ENCODE data around the gene CCDC106.

CCDC106 gene

GRCh38 chr19:55668603-55669348, 20.8 kb downstream of the CCDC106 start:
- no peak for DNase-seq (ENCODE audit: low read depth, low spot score)

GRCh38 chr19:55669418-55670279, 21.6 kb downstream of the CCDC106 start:
- no peak for DNase-seq (ENCODE audit: low read depth, low spot score)

DNA sequence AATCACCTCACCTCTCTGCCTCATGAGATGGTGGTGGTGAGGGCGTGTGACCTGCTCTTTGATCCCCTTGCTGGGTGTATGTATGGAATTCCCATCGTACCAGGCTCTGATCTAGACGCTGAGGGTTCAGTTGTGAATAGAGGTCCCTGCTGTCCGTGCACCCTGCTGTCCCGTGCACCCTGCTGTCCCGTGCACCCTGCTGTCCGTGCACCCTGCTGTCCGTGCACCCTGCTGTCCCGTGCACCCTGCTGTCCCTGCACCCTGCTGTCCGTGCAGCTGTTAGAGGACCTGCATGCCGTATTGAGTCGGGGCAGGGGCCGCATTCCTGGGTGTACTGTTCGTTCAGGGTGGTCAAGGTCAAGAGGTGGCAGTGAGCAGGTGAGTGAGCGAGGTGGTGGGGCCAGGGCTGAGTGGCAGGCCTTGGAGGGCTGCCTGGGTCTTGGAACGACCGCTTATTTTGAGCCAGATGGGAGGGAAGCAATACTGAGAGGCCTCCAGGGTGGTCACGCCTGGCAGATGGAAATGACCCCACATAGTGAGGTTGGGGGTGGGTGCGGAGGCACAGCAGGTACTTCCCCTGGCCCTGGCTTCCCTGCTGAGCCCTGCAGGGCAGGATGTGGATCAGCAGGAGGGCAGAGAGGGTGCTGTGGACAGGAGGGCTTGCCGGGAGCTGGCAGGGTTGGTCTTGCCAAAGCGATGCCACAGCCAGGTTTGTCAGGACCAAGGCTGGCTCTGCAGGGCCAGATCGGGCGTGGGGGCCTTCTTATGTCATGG, 22.5 kb downstream of the CCDC106 start:
- no peak for DNase-seq (ENCODE audit: low read depth, low spot score)

GRCh38 chr19:55671054-55671378, 23.0 kb downstream of the CCDC106 start:
- DNase-seq (ENCODE audit: low read depth, low spot score) = no peak

GRCh38 chr19:55672418-55672817, 24.4 kb downstream of the CCDC106 start:
- DNase-seq (ENCODE audit: low read depth, low spot score) = no peak

DNA sequence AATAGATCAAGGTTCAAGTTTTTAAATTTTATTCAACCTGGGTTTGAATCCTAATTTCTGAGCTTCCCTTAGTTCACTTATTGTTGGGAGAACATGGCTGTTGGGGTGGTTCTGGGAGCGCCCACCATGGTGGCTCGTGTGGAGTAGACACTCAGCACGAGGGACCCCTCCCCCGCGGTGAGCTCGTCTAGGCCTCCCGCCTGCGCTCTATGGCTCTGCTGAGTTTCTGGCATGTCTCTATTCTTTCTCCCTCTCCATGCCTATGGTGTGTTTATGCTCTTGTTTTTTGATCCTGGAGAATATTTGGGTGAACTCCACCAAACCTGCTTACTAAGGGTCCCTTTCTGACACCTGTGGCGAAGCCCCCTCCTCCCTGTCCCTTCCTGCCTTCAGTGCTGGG, 25.5 kb downstream of the CCDC106 start:
- no peak for DNase-seq (ENCODE audit: low read depth, low spot score)

GRCh38 chr19:55673889-55674288, 25.9 kb downstream of the CCDC106 start:
- no peak for DNase-seq (ENCODE audit: low read depth, low spot score)

- DNase-seq (ENCODE audit: low read depth, low spot score) = no peak
Observed at GRCh38 chr19:55674459-55674840, 26.4 kb downstream of the CCDC106 start.

DNA sequence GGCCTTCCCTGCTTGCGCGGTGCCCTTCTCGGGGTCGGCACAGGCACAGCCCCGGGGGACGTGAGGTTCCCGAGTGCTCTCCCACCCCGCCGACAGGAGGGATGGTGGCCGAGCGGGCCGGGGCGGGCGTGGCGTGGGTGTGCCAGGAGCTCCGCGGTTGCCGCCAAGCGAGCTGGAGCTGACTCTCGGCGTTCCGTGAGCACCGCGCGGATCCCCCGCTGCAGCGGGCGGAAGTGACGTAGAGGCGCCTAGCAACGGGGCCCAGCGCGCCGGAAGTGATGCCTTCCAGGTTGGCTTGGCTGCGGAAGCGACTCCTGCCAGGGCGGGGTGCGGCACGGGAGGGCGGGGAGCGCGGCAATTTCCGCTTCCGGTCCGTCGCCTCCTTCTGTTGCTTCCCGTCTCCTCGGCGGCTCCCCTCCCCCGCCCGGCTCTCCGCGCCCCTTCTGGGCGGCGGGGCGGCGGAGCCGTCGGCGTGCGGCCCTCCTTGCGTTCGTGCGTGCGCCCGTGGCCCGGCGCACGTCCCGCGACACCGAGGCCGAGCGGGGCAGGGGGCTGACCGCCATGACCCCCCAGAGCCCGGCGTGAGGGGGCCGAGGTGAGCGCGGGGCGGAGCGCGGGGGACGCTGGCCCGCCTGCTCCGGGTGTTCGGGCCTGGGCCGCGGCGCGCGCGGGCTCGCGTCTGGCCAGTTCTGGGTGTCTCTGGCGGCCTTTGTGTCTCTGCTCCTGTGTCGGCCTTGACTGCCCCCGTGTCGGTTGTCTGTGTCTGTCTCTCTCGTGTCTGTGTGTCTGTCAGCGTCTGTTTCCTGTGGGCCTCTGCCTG, 27.0 kb downstream of the CCDC106 start, which contains the start of gene EPN1:
Gene EPN1, plus strand, starts transcription at position 386 of the 820 bp plus-strand sequence. CDS start 3,402 bp downstream, outside the sequence.
- peak; percentile 82 for DNase-seq (ENCODE audit: low read depth, low spot score)

- no peak for DNase-seq (ENCODE audit: low read depth, low spot score)
Observed at GRCh38 chr19:55675661-55676354, 27.8 kb downstream of the CCDC106 start.

GRCh38 chr19:55676383-55676782, 28.4 kb downstream of the CCDC106 start:
- no peak for DNase-seq (ENCODE audit: low read depth, low spot score)

DNA sequence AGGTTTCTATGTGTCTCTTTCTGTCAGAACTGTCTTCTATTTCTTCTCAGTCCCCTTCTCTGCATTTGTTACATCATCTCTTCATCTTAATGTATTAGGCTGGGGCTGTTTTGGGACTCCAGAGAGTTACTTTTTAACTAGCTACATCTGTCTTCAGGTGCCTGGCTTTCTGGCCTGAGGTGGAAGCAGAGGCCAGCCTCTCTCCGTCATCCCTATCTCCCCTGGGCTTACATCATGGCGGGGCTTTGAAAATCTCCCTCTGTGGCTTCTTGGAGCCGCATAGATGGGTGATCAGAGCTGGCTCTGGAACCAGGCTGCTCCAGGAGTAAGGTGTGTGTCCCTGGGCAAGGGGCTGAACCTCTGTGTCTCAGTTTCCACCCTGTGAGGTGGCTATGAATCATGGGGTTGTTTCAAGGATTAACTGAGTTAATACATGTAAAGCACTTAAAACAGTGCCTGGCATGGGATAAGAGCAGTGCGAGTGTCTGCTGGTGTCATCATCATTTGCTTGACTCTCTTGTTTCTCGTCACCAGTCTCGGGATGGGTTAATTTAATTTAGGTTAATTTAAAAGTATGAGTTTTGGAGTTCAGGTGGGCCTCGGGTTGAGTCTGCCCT, 29.0 kb downstream of the CCDC106 start:
- no peak for DNase-seq (ENCODE audit: low read depth, low spot score)

DNA sequence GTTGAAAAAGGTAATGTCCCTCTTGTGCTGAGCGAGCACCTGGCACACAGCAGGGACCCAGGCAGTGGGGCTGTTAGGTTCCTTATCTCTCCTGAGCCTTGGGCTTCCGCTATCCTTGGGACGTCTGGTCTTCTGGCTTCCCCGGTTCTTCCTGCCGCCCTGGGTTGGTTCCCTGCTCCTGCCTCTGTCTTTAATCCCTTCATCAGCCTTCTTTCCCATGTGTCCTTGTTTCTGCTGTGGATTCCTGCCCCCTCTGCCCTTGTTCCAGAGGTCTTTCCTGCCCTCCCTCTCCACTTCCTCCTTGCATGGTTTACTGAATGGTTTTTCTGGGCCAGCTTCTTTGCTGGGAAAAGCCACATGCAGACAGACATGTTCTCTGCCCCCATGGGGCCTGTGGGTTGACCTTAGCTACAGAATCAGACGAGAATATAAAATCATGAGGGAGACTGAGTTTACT, 29.6 kb downstream of the CCDC106 start:
- no peak for DNase-seq (ENCODE audit: low read depth, low spot score)

GRCh38 chr19:55678121-55678671, 30.2 kb downstream of the CCDC106 start:
- DNase-seq (ENCODE audit: low read depth, low spot score) = no peak

GRCh38 chr19:55679343-55680257, 31.6 kb downstream of the CCDC106 start:
- no peak for DNase-seq (ENCODE audit: low read depth, low spot score)

DNA sequence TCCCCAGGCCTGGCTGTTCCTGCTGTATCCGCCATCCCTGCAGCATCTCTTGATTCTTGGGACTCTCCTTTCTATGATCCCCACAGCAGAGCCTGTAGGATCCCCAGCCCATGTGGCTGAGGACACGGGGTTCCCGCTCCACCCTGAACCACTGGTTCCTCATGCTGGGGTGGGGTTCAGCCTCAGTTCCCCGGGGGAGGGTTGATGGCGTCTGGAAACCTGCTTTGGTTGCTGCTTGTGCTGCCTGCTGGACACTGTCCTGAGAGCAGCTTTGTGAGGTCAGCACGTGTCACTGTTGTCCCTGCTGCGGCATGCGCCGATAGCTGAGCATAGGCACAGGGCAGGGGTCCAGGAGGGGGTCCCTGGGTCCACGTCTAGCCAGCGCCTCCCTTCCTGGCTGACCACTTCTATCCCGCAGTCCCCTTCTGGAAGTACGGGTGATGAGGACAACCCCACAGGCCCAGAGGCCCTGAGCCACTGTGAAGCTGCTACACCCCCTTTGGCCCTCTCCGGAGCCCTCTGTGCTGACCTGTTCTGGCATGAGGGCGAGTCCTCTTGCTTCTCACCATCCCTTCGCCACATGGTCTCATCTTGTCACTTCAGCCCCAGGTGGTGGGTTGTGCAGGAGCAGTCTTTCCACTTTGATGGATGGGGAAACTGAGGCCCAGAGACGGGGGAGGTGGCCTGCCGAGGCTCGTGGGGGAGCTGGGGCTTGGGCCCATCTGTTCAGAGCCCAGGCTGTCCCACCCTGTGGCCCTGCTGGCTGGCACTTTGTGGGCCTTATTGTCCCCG, 32.5 kb downstream of the CCDC106 start:
- no peak for DNase-seq (ENCODE audit: low read depth, low spot score)

- no peak for DNase-seq (ENCODE audit: low read depth, low spot score)
Observed at GRCh38 chr19:55681131-55682092, 33.4 kb downstream of the CCDC106 start.

Measured in iPS DF 19.7 (cell line).